OCI-LY7 (cell line): ENCODE results near the gene KHK. TPM values are rescaled to one million over a fixed set of nuclear protein-coding genes. Genes with fewer than 3 reads are reported as not detected.

ENCODE experiments used
- BruUV-seq: library from RNA; stranded (reverse); fragments of 400-500 nt; replicated peaks from 2 replicates; lab custom pipeline; 2021; lab: Mats Ljungman, UMichigan
- CTCF ChIA-PET: fragments of 300-600 bp; sonication (Branson Sonifier 250); formaldehyde crosslinking; loops from one replicate; lab custom pipeline; 2022; ENCODE audit warnings: antibody characterized with exemption; ENCODE audit not compliant: unreplicated experiment; lab: Charles Lee
- POLR2A ChIA-PET: fragments of 300-600 bp; sonication (Branson Sonifier 250); formaldehyde crosslinking; loops from one replicate; lab custom pipeline; 2022; ENCODE audit warnings: antibody characterized with exemption; lab: Charles Lee
- DNase-seq: peaks from one replicate; pipeline ENCODE4 v3.0.0-alpha.2; 2015; ENCODE audit warnings: low spot score
- H2AFZ ChIP-seq: fragments of 200-600 bp; sonication (generic), shearing (Covaris generic); 2 replicates; pipeline ENCODE4 v1.6.1; 2014; ENCODE audit warnings: mild to moderate bottlenecking, antibody characterized with exemption, low read length, moderate library complexity
- H3K27ac ChIP-seq: fragments of 200-600 bp; sonication (generic); 2 replicates; pipeline ENCODE4 v1.5.1; 2014; ENCODE audit warnings: mixed run types, low read depth, mild to moderate bottlenecking, moderate library complexity, low read length, inconsistent platforms; ENCODE audit not compliant: poor library complexity, severe bottlenecking
- H3K36me3 ChIP-seq: fragments of 200-600 bp; sonication (generic); 2 replicates; pipeline ENCODE4 v1.6.1; 2014; ENCODE audit warnings: mild to moderate bottlenecking, antibody characterized with exemption, low read length, moderate library complexity, mixed read lengths; ENCODE audit not compliant: insufficient read depth
- H3K4me1 ChIP-seq: fragments of 200-600 bp; sonication (generic); 2 replicates; pipeline ENCODE4 v1.5.1; 2014; ENCODE audit warnings: mild to moderate bottlenecking, low read length; ENCODE audit not compliant: insufficient read depth, poor library complexity, severe bottlenecking
- H3K4me2 ChIP-seq: fragments of 200-600 bp; sonication (generic); 2 replicates; pipeline ENCODE4 v1.6.1; 2014; ENCODE audit warnings: mild to moderate bottlenecking, low read length
- H3K4me3 ChIP-seq: fragments of 200-600 bp; sonication (generic); 2 replicates; pipeline ENCODE4 v1.5.1; 2014; ENCODE audit warnings: mild to moderate bottlenecking, low read depth, low read length; ENCODE audit not compliant: poor library complexity, severe bottlenecking
- H3K79me2 ChIP-seq: fragments of 200-600 bp; sonication (generic); 2 replicates; pipeline ENCODE4 v1.6.1; 2016; ENCODE audit warnings: low read depth, mild to moderate bottlenecking, low read length, moderate library complexity, mixed read lengths; ENCODE audit not compliant: insufficient read depth
- H3K9me2 ChIP-seq: fragments of 200-600 bp; sonication (generic); 2 replicates; pipeline ENCODE4 v1.6.1; 2016; ENCODE audit warnings: mild to moderate bottlenecking, low read length, mixed read lengths; ENCODE audit not compliant: insufficient read depth
- H3K9me3 ChIP-seq: fragments of 200-600 bp; sonication (generic); 2 replicates; pipeline ENCODE4 v1.6.1; 2014; ENCODE audit warnings: mild to moderate bottlenecking, mixed run types, low read length, mixed read lengths
- H4K20me1 ChIP-seq: fragments of 200-600 bp; sonication (generic); 2 replicates; pipeline ENCODE4 v1.6.1; 2014; ENCODE audit warnings: mild to moderate bottlenecking, antibody characterized with exemption, low read length, moderate library complexity, mixed read lengths; ENCODE audit not compliant: insufficient read depth
- CTCF ChIP-seq: fragments of 200-600 bp; sonication (generic); conservative IDR thresholded peaks from 2 replicates; pipeline ENCODE4 v1.5.1; 2014; ENCODE audit warnings: mild to moderate bottlenecking, antibody characterized with exemption, low read length, moderate library complexity, mixed read lengths
- EZH2phosphoT487 ChIP-seq: fragments of 200-600 bp; sonication (generic); IDR thresholded peaks from 2 replicates; pipeline ENCODE4 v1.6.1; 2018; ENCODE audit warnings: low read depth, borderline replicate concordance, mild to moderate bottlenecking, mixed run types, antibody characterized with exemption, low read length, moderate library complexity, mixed read lengths
- intact Hi-C: fragments of 100-400 bp; cut with micrococcal nuclease; formaldehyde crosslinking; loops from one replicate; pipeline ENCODE4 v1.10.0; 2022; ENCODE audit not compliant: unreplicated experiment
- total RNA-seq, 2 experiments: library from RNA; depleted of rRNA in 1 of 2; stranded (reverse); fragments of >200 nt in 1 of 2; shearing (Covaris generic) in 1 of 2; gene quantifications; 2 replicates each; pipeline ENCODE4 v1.2.3, GENCODE V29; 2014 to 2022

Gene KHK
- total RNA-seq, 2 experiments from 2014 or later = 9.7 to 17.9 TPM

- ChIA-PET CTCF (no interaction called here), POLR2A (interaction anchor here (1.6 kb wide), 1 partner anchor 11 kb away, joined by 4 read pairs; no protein-coding TSS in a partner anchor)
- DNase-seq = no peak
- H3K79me2 ChIP-seq = no peaks in the 10 kb centered on the region
- TF ChIP-seq CTCF (no peak), EZH2phosphoT487 (no peak)
- H3K27ac ChIP-seq = no peak overlapping the region
- H3K9me3 ChIP-seq = no peaks in the 10 kb centered on the region
- H4K20me1 ChIP-seq = no peaks in the 10 kb centered on the region
- intact Hi-C loops = no loop called here
- H3K4me2 ChIP-seq = no peak overlapping the region
- no peak overlapping the region for H3K4me3 ChIP-seq
- H3K9me2 ChIP-seq = no peaks in the 10 kb centered on the region
- no peaks in the 10 kb centered on the region for H3K36me3 ChIP-seq
- BruUV-seq = no TSS peak
- peaks cover 26% of the 10 kb centered on the region for H3K4me1 ChIP-seq
- no peak overlapping the region for H2AFZ ChIP-seq
Observed at GRCh38 chr2:27149570-27150405, 63.2 kb downstream of the KHK start.

Other genes starting within 250 kb of the KHK start
- gene DPYSL5, start 238.6 kb upstream of the KHK start, total RNA-seq (2014; rRNA removed; shearing (Covaris generic)) = not detected in 2 replicates
- gene DPYSL5, start 238.6 kb upstream of the KHK start, total RNA-seq (2022) = not detected in 2 replicates
- gene MAPRE3, start 116.1 kb upstream of the KHK start, total RNA-seq (2014; rRNA removed; shearing (Covaris generic)) = not detected in 2 replicates
- not detected in 2 replicates for gene MAPRE3, start 116.1 kb upstream of the KHK start, total RNA-seq (2022)
- 32.0 and 32.6 TPM in 2 replicates for gene TMEM214, start 53.8 kb upstream of the KHK start, total RNA-seq (2014; rRNA removed; shearing (Covaris generic))
- 78.6 and 79.3 TPM in 2 replicates for gene TMEM214, start 53.8 kb upstream of the KHK start, total RNA-seq (2022)
- gene AGBL5, start 35.1 kb upstream of the KHK start, total RNA-seq (2014; rRNA removed; shearing (Covaris generic)) = 34.3 and 37.4 TPM in 2 replicates
- 42.0 and 51.8 TPM in 2 replicates for gene AGBL5, start 35.1 kb upstream of the KHK start, total RNA-seq (2022)
- gene OST4, start 15.1 kb upstream of the KHK start, total RNA-seq (2014; rRNA removed; shearing (Covaris generic)) = 147 and 214 TPM in 2 replicates
- 253 and 267 TPM in 2 replicates for gene OST4, start 15.1 kb upstream of the KHK start, total RNA-seq (2022)
- gene EMILIN1, start 8.2 kb upstream of the KHK start, total RNA-seq (2014; rRNA removed; shearing (Covaris generic)) = 2.7 and 3.2 TPM in 2 replicates
- gene EMILIN1, start 8.2 kb upstream of the KHK start, total RNA-seq (2022) = 1.6 and 2.2 TPM in 2 replicates
- not detected in 2 replicates for gene CGREF1, start 32.4 kb downstream of the KHK start, total RNA-seq (2014; rRNA removed; shearing (Covaris generic))
- not detected in 2 replicates for gene CGREF1, start 32.4 kb downstream of the KHK start, total RNA-seq (2022)
- gene ABHD1, start 37.0 kb downstream of the KHK start, total RNA-seq (2014; rRNA removed; shearing (Covaris generic)) = not detected in 2 replicates
- not detected in 2 replicates for gene ABHD1, start 37.0 kb downstream of the KHK start, total RNA-seq (2022)
- gene PREB, start 47.9 kb downstream of the KHK start, total RNA-seq (2014; rRNA removed; shearing (Covaris generic)) = 113 and 116 TPM in 2 replicates
- 96.8 and 106 TPM in 2 replicates for gene PREB, start 47.9 kb downstream of the KHK start, total RNA-seq (2022)
- gene PRR30, start 52.6 kb downstream of the KHK start, total RNA-seq (2014; rRNA removed; shearing (Covaris generic)) = not detected in 2 replicates
- gene PRR30, start 52.6 kb downstream of the KHK start, total RNA-seq (2022) = not detected in 2 replicates
- gene TCF23, start 62.2 kb downstream of the KHK start, total RNA-seq (2014; rRNA removed; shearing (Covaris generic)) = not detected in 2 replicates
- 0.25 TPM in 1 of 2 replicates, not detected in the other for gene TCF23, start 62.2 kb downstream of the KHK start, total RNA-seq (2022)
- gene ATRAID, start 125.3 kb downstream of the KHK start, total RNA-seq (2014; rRNA removed; shearing (Covaris generic)) = 75.4 and 93.3 TPM in 2 replicates
- 92.7 and 92.8 TPM in 2 replicates for gene ATRAID, start 125.3 kb downstream of the KHK start, total RNA-seq (2022)
- 50.1 and 55.5 TPM in 2 replicates for gene SLC5A6, start 125.5 kb downstream of the KHK start, total RNA-seq (2014; rRNA removed; shearing (Covaris generic))
- gene SLC5A6, start 125.5 kb downstream of the KHK start, total RNA-seq (2022) = 47.9 and 60.1 TPM in 2 replicates
- gene CAD, start 130.6 kb downstream of the KHK start, total RNA-seq (2014; rRNA removed; shearing (Covaris generic)) = 118 and 132 TPM in 2 replicates
- 166 and 173 TPM in 2 replicates for gene CAD, start 130.6 kb downstream of the KHK start, total RNA-seq (2022)
- gene SLC30A3, start 176.3 kb downstream of the KHK start, total RNA-seq (2014; rRNA removed; shearing (Covaris generic)) = 14.0 and 23.3 TPM in 2 replicates
- gene SLC30A3, start 176.3 kb downstream of the KHK start, total RNA-seq (2022) = 61.0 and 71.6 TPM in 2 replicates
- 2.7 and 4.7 TPM in 2 replicates for gene DNAJC5G, start 188.7 kb downstream of the KHK start, total RNA-seq (2014; rRNA removed; shearing (Covaris generic))
- 18.1 and 18.2 TPM in 2 replicates for gene DNAJC5G, start 188.7 kb downstream of the KHK start, total RNA-seq (2022)
- 2.1 and 6.4 TPM in 2 replicates for gene TRIM54, start 195.7 kb downstream of the KHK start, total RNA-seq (2014; rRNA removed; shearing (Covaris generic))
- 13.6 and 18.8 TPM in 2 replicates for gene TRIM54, start 195.7 kb downstream of the KHK start, total RNA-seq (2022)
- 5.9 and 6.4 TPM in 2 replicates for gene UCN, start 221.7 kb downstream of the KHK start, total RNA-seq (2014; rRNA removed; shearing (Covaris generic))
- gene UCN, start 221.7 kb downstream of the KHK start, total RNA-seq (2022) = 7.2 and 8.5 TPM in 2 replicates
- gene MPV17, start 236.3 kb downstream of the KHK start, total RNA-seq (2014; rRNA removed; shearing (Covaris generic)) = 54.1 and 63.9 TPM in 2 replicates
- 98.0 and 109 TPM in 2 replicates for gene MPV17, start 236.3 kb downstream of the KHK start, total RNA-seq (2022)